MCF 10A (cell line): ENCODE results near the gene C3orf49. TPM values are rescaled to one million over a fixed set of nuclear protein-coding genes. Genes with fewer than 3 reads are reported as not detected.
A peak's percentile ranks its signal among the peaks of the same experiment; 100 is the strongest.

ENCODE experiments used
- BruUV-seq: library from RNA; stranded (reverse); fragments of 400-500 nt; replicated peaks from 2 replicates; lab custom pipeline; 2021; lab: Mats Ljungman, UMichigan
- CTCF ChIA-PET: fragments of 300-600 bp; sonication (Branson Sonifier 250); formaldehyde crosslinking; extraction: SDS; loops from one replicate; lab custom pipeline; 2021; ENCODE audit warnings: antibody characterized with exemption, inconsistent platforms; lab: Yijun Ruan, JAX
- POLR2A ChIA-PET: fragments of 300-600, 350-650 bp; sonication (Branson Sonifier 250); formaldehyde crosslinking; extraction: SDS; loops from one replicate; lab custom pipeline; 2020; ENCODE audit warnings: antibody characterized with exemption, inconsistent platforms; lab: Yijun Ruan, JAX
- DNase-seq: peaks from one replicate; pipeline ENCODE4 v3.0.0-alpha.2; 2018; ENCODE audit not compliant: unreplicated experiment
- H3K27ac Mint-ChIP-seq: one replicate; pipeline ENCODE4 v1.8.0; 2022; ENCODE audit warnings: mild to moderate bottlenecking, low read depth, mixed read lengths; ENCODE audit not compliant: unreplicated experiment
- H3K27me3 Mint-ChIP-seq: one replicate; pipeline ENCODE4 v1.8.0; 2022; ENCODE audit warnings: mixed read lengths; ENCODE audit not compliant: insufficient read depth, unreplicated experiment
- H3K36me3 Mint-ChIP-seq: one replicate; pipeline ENCODE4 v1.8.0; 2022; ENCODE audit warnings: mild to moderate bottlenecking, moderate library complexity, mixed read lengths; ENCODE audit not compliant: insufficient read depth, unreplicated experiment
- H3K4me1 Mint-ChIP-seq: one replicate; pipeline ENCODE4 v1.8.0; 2022; ENCODE audit warnings: mixed read lengths; ENCODE audit not compliant: insufficient read depth, unreplicated experiment
- H3K4me3 Mint-ChIP-seq: one replicate; pipeline ENCODE4 v1.8.0; 2022; ENCODE audit warnings: mild to moderate bottlenecking, moderate library complexity, mixed read lengths; ENCODE audit not compliant: unreplicated experiment
- H3K9me3 Mint-ChIP-seq: one replicate; pipeline ENCODE4 v1.8.0; 2022; ENCODE audit warnings: mixed read lengths; ENCODE audit not compliant: unreplicated experiment
- CTCF ChIP-seq: fragments of 200-600 bp; IDR thresholded peaks from one replicate; pipeline ENCODE4 v1.8.0; 2022; ENCODE audit warnings: antibody characterized with exemption, mild to moderate bottlenecking; ENCODE audit not compliant: unreplicated experiment
- intact Hi-C: fragments of 100-400 bp; cut with micrococcal nuclease; formaldehyde crosslinking; loops from 2 replicates; pipeline ENCODE4 v1.14.1; 2022
- total RNA-seq: library from RNA; stranded (reverse); gene quantifications from 2 replicates; pipeline ENCODE4 v1.2.3, GENCODE V29; 2022

Gene C3orf49
- total RNA-seq, 1 experiment from 2014 or later, result not detected

GRCh38 chr3:63853106-63853505 lies 34.0 kb downstream of the C3orf49 start:
- Mint-ChIP-seq H3K9me3 (no peaks in the 10 kb centered on the region), H3K4me3 (no peak overlapping the region), H3K4me1 (peaks cover 6% of the 10 kb centered on the region), H3K27me3 (no peaks in the 10 kb centered on the region), H3K36me3 (peaks cover 14% of the 10 kb centered on the region), H3K27ac (no peak overlapping the region)
- DNase-seq, result no peak
- no peak for TF ChIP-seq CTCF
- ChIA-PET CTCF (no interaction called here), POLR2A (no interaction called here)
- no TSS peak for BruUV-seq
- intact Hi-C loops, result no loop called here

GRCh38 chr3:63855333-63855940 lies 36.3 kb downstream of the C3orf49 start:
- Mint-ChIP-seq H3K4me1 (peaks cover 24% of the 10 kb centered on the region), H3K4me3 (no peak overlapping the region), H3K36me3 (peaks cover 20% of the 10 kb centered on the region), H3K9me3 (no peaks in the 10 kb centered on the region), H3K27me3 (no peaks in the 10 kb centered on the region), H3K27ac (no peak overlapping the region)
- ChIA-PET POLR2A (interaction anchor here (1.0 to 2.0 kb wide), 4 partner anchors 9 to 329 kb away, joined by 3 to 5 read pairs (median 3); no protein-coding TSS in a partner anchor), CTCF (no interaction called here)
- TF ChIP-seq CTCF, result no peak
- peak; percentile 44 for DNase-seq
- intact Hi-C loops, result no loop called here
- BruUV-seq, result no TSS peak

- H3K4me1 Mint-ChIP-seq, result peaks cover 42% of the 10 kb centered on the region
- CTCF ChIA-PET, result interaction anchor here (0.6 kb wide), 1 partner anchor 136 kb away, joined by 3 read pairs; no protein-coding TSS in a partner anchor
Measured at GRCh38 chr3:63857311-63857710, 38.2 kb downstream of the C3orf49 start.

GRCh38 chr3:63860776-63861175 lies 41.7 kb downstream of the C3orf49 start:
- no peak for DNase-seq
- H3K27me3 Mint-ChIP-seq, result no peaks in the 10 kb centered on the region
- H3K4me3 Mint-ChIP-seq, result no peak overlapping the region
- H3K9me3 Mint-ChIP-seq, result no peaks in the 10 kb centered on the region
- intact Hi-C loops, result no loop called here
- TF ChIP-seq CTCF, result no peak
- CTCF ChIA-PET, result no interaction called here
- no TSS peak for BruUV-seq
- peak overlapping the region; percentile 43 for H3K27ac Mint-ChIP-seq
- POLR2A ChIA-PET, result no interaction called here
- peaks cover 50% of the 10 kb centered on the region for H3K4me1 Mint-ChIP-seq
- peaks cover 6% of the 10 kb centered on the region for H3K36me3 Mint-ChIP-seq

More at GRCh38 chr3:63857311-63857710, 38.2 kb downstream of the C3orf49 start:
- no peak for TF ChIP-seq CTCF
- Mint-ChIP-seq H3K4me3 (no peak overlapping the region), H3K36me3 (peaks cover 12% of the 10 kb centered on the region), H3K27ac (no peak overlapping the region), H3K27me3 (no peaks in the 10 kb centered on the region), H3K9me3 (no peaks in the 10 kb centered on the region)
- intact Hi-C loops, result no loop called here
- BruUV-seq, result no TSS peak
- no peak for DNase-seq
- POLR2A ChIA-PET, result no interaction called here
